Measurements from ENCODE around the gene MAPK8IP2.

Gene MAPK8IP2

GRCh38 chr22:50600538-50600937 lies at the start of gene MAPK8IP2:
Gene MAPK8IP2, plus strand, starts transcription at chr22:50600793. Its CDS starts 26 bp downstream, at chr22:50600819.
- DNase-seq, result no peak

- no peak for DNase-seq
Observed at GRCh38 chr22:50551160-50551752, 49.3 kb upstream of the MAPK8IP2 start.

- no peak for DNase-seq
Observed at GRCh38 chr22:50553310-50553709, 47.3 kb upstream of the MAPK8IP2 start.

- no peak for DNase-seq
Observed at GRCh38 chr22:50556703-50557102, 43.9 kb upstream of the MAPK8IP2 start.

GRCh38 chr22:50560034-50560433 lies 40.6 kb upstream of the MAPK8IP2 start:
- DNase-seq, result no peak

- no peak for DNase-seq
Observed at GRCh38 chr22:50561401-50562358, 38.9 kb upstream of the MAPK8IP2 start.

GRCh38 chr22:50562523-50563412 lies 37.8 kb upstream of the MAPK8IP2 start, which contains the start of gene SYCE3:
Gene SYCE3, minus strand, starts transcription at chr22:50562919. Its CDS starts 6,514 bp downstream, at chr22:50556405.
- peak; percentile 87 for DNase-seq

GRCh38 chr22:50563413-50564160 lies 37.0 kb upstream of the MAPK8IP2 start:
- DNase-seq, result no peak

GRCh38 chr22:50564289-50564688 lies 36.3 kb upstream of the MAPK8IP2 start:
- no peak for DNase-seq

GRCh38 chr22:50567721-50568252 lies 32.8 kb upstream of the MAPK8IP2 start:
- no peak for DNase-seq

- no peak for DNase-seq
Observed at GRCh38 chr22:50568626-50569025, 32.0 kb upstream of the MAPK8IP2 start.

- DNase-seq, result no peak
Observed at GRCh38 chr22:50569041-50569459, 31.5 kb upstream of the MAPK8IP2 start.

- no peak for DNase-seq
Observed at GRCh38 chr22:50569896-50570535, 30.6 kb upstream of the MAPK8IP2 start.

- no peak for DNase-seq
Observed at GRCh38 chr22:50570861-50571260, 29.7 kb upstream of the MAPK8IP2 start.

- DNase-seq, result no peak
Observed at GRCh38 chr22:50571264-50572175, 29.1 kb upstream of the MAPK8IP2 start.

GRCh38 chr22:50572965-50573364 lies 27.6 kb upstream of the MAPK8IP2 start:
- no peak for DNase-seq

GRCh38 chr22:50573491-50574382 lies 26.9 kb upstream of the MAPK8IP2 start:
- DNase-seq, result no peak

GRCh38 chr22:50574383-50574755 lies 26.2 kb upstream of the MAPK8IP2 start:
- DNase-seq, result no peak

- DNase-seq, result no peak
Observed at GRCh38 chr22:50575426-50575941, 25.1 kb upstream of the MAPK8IP2 start.

Data from NCI-H2029 (cell line).